Stimulated activated memory B cell treated with anti-CD40 and anti-IgM and Interleukin-4, amounts not matched to agents 10 μg/mL and 1 μg/mL and 100 μg/mL, for 72 hours (primary cell): ENCODE data around the gene SEMA3B.
A peak's percentile ranks its signal among the peaks of the same experiment; 100 is the strongest.
"Not testable (repeated sequence)": the region's sequence is repeated elsewhere in the genome, so short reads cannot be mapped to it uniquely, and the experiment has no call there.

ENCODE experiments used
- ATAC-seq: fragments of 150-1000 bp; cut with Tn5 transposase; 2 replicates; pipeline ENCODE4 v1.10.0; 2021
- H3K27ac Mint-ChIP-seq: one replicate; pipeline ENCODE4 v1.8.0; 2022; ENCODE audit warnings: mild to moderate bottlenecking, mixed read lengths
- H3K27me3 Mint-ChIP-seq: one replicate; pipeline ENCODE4 v1.8.0; 2022; ENCODE audit warnings: mixed read lengths
- H3K36me3 Mint-ChIP-seq: one replicate; pipeline ENCODE4 v1.8.0; 2022; ENCODE audit warnings: mixed read lengths
- H3K4me1 Mint-ChIP-seq: one replicate; pipeline ENCODE4 v1.8.0; 2022; ENCODE audit warnings: mixed read lengths
- H3K4me3 Mint-ChIP-seq: one replicate; pipeline ENCODE4 v1.8.0; 2022; ENCODE audit warnings: mild to moderate bottlenecking, moderate library complexity, mixed read lengths
- H3K9me3 Mint-ChIP-seq: one replicate; pipeline ENCODE4 v1.8.0; 2022; ENCODE audit warnings: mixed read lengths

Gene SEMA3B

DNA sequence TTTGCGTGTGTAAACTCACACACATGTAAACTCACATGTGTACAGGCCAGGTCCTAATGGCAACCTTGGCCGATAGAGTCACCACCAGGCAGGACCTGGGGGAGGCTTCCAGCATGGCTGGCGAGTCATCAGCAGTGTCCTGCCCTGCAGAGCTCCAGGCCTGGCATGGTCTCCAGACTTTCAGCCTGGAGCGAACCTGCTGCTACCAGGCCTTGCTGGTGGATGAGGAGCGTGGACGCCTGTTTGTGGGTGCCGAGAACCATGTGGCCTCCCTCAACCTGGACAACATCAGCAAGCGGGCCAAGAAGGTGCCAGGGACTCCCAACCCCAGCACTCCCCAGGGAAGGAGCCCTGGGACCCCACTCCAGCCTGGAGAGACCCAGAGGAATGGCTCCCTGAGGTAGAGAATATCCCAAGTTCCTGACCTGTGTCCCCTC lies 1.0 kb downstream of the SEMA3B start:
- H3K4me3 Mint-ChIP-seq = no peak overlapping the region
- H3K9me3 Mint-ChIP-seq = no peaks in the 10 kb centered on the region
- peaks cover 22% of the 10 kb centered on the region for H3K27me3 Mint-ChIP-seq

GRCh38 chr3:50270422-50271224 lies 1.7 kb downstream of the SEMA3B start:
- no peaks in the 10 kb centered on the region for H3K36me3 Mint-ChIP-seq
- no peaks in the 10 kb centered on the region for H3K9me3 Mint-ChIP-seq
- peaks cover 29% of the 10 kb centered on the region for H3K27me3 Mint-ChIP-seq
- peaks cover 35% of the 10 kb centered on the region for H3K4me1 Mint-ChIP-seq
- H3K4me3 Mint-ChIP-seq = no peak overlapping the region
- no peak for ATAC-seq
- no peak overlapping the region for H3K27ac Mint-ChIP-seq

More for the DNA sequence above, 1.0 kb downstream of the SEMA3B start:
- ATAC-seq = no peak
- Mint-ChIP-seq H3K36me3 (no peaks in the 10 kb centered on the region), H3K27ac (no peak overlapping the region), H3K4me1 (peaks cover 29% of the 10 kb centered on the region)

- Mint-ChIP-seq H3K9me3 (no peaks in the 10 kb centered on the region), H3K36me3 (no peaks in the 10 kb centered on the region), H3K27me3 (peaks cover 37% of the 10 kb centered on the region), H3K4me3 (no peak overlapping the region), H3K27ac (no peak overlapping the region), H3K4me1 (peaks cover 43% of the 10 kb centered on the region)
- no peak for ATAC-seq
These were observed 2.5 kb downstream of the SEMA3B start for GRCh38 chr3:50271314-50271936.

DNA sequence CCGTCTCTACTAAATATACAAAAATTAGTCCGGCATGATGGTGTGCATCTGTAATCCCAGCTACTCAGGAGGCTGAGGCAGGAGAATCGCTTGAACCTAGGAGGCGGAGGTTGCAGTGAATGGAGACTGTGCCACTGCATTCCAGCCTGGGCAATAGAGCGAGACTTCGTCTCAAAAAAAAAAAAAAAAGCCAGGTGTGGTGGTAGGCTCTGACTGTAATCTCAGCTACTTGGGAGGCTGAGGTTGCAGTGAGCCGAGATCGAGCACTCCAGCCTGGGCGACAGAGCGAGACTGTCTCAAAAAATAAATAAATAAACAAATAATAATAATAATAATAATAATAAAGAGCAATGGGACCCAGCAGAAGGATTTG lies 3.6 kb downstream of the SEMA3B start:
- Mint-ChIP-seq H3K4me1 (peaks cover 43% of the 10 kb centered on the region), H3K27ac (peak overlapping the region; percentile 38), H3K27me3 (peaks cover 43% of the 10 kb centered on the region)
- not testable (repeated sequence) for H3K4me3 Mint-ChIP-seq, H3K36me3 Mint-ChIP-seq, H3K9me3 Mint-ChIP-seq, ATAC-seq

GRCh38 chr3:50272911-50273688 lies 4.2 kb downstream of the SEMA3B start:
- ATAC-seq = peak; percentile 91
- H3K4me1 Mint-ChIP-seq = peaks cover 43% of the 10 kb centered on the region
- H3K27ac Mint-ChIP-seq = peak overlapping the region; percentile 38
- H3K27me3 Mint-ChIP-seq = peaks cover 43% of the 10 kb centered on the region
- H3K4me3 Mint-ChIP-seq = peak overlapping the region; percentile 70
- H3K36me3 Mint-ChIP-seq = no peaks in the 10 kb centered on the region
- no peaks in the 10 kb centered on the region for H3K9me3 Mint-ChIP-seq

DNA sequence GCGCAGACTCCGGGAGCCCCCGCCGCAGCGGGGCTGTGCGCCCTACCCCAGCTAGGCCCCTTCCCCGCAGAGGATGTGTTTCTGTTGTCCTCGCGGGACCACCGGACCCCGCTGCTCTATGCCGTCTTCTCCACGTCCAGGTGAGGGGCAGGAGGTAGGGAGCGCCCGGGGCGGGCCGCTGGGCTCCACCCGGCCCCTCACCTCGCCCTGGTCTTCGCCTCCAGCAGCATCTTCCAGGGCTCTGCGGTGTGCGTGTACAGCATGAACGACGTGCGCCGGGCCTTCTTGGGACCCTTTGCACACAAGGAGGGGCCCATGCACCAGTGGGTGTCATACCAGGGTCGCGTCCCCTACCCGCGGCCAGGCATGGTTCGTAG lies 4.7 kb downstream of the SEMA3B start:
- Mint-ChIP-seq H3K9me3 (no peaks in the 10 kb centered on the region), H3K36me3 (no peaks in the 10 kb centered on the region), H3K4me1 (peaks cover 43% of the 10 kb centered on the region), H3K27ac (no peak overlapping the region), H3K4me3 (no peak overlapping the region), H3K27me3 (peaks cover 43% of the 10 kb centered on the region)
- ATAC-seq = no peak

- H3K9me3 Mint-ChIP-seq = no peaks in the 10 kb centered on the region
- H3K4me3 Mint-ChIP-seq = peak overlapping the region; percentile 45
- peaks cover 43% of the 10 kb centered on the region for H3K27me3 Mint-ChIP-seq
- ATAC-seq = no peak
- peaks cover 43% of the 10 kb centered on the region for H3K4me1 Mint-ChIP-seq
- no peak overlapping the region for H3K27ac Mint-ChIP-seq
- H3K36me3 Mint-ChIP-seq = no peaks in the 10 kb centered on the region
These were observed 5.6 kb downstream of the SEMA3B start for GRCh38 chr3:50274371-50275104.

DNA sequence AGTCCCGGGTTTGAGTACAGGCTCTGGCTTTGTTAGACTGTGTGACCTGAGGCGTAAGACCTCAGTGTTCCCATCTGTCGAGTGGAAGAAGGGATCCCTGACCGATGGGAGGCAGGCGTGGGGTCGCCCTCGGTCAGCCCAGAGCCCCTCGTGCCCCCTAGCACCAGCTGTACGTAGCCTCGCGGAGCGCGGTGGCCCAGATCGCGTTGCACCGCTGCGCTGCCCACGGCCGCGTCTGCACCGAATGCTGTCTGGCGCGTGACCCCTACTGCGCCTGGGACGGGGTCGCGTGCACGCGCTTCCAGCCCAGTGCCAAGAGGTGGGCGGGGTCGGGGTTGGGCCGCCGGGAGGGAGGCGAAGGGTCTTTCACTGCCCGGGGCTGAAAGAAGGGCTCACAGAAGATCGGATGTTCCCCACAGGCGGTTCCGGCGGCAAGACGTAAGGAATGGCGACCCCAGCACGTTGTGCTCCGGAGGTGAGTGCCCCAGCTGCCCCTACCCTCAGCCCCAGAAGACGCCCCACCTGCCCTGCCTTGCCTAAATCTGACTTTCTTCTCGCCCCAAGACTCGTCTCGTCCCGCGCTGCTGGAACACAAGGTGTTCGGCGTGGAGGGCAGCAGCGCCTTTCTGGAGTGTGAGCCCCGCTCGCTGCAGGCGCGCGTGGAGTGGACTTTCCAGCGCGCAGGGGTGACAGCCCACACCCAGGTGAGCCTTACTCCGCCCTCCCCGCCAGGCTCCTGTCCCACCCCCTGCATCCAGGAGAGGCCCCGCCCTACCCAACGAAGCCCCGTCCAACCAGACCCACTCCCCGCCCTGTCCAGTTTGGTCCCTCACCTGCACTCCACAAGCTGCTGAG lies 6.4 kb downstream of the SEMA3B start:
- no peak for ATAC-seq
- Mint-ChIP-seq H3K27ac (no peak overlapping the region), H3K36me3 (no peaks in the 10 kb centered on the region), H3K9me3 (no peaks in the 10 kb centered on the region), H3K27me3 (peaks cover 43% of the 10 kb centered on the region), H3K4me3 (peak overlapping the region; percentile 43), H3K4me1 (peaks cover 43% of the 10 kb centered on the region)

DNA sequence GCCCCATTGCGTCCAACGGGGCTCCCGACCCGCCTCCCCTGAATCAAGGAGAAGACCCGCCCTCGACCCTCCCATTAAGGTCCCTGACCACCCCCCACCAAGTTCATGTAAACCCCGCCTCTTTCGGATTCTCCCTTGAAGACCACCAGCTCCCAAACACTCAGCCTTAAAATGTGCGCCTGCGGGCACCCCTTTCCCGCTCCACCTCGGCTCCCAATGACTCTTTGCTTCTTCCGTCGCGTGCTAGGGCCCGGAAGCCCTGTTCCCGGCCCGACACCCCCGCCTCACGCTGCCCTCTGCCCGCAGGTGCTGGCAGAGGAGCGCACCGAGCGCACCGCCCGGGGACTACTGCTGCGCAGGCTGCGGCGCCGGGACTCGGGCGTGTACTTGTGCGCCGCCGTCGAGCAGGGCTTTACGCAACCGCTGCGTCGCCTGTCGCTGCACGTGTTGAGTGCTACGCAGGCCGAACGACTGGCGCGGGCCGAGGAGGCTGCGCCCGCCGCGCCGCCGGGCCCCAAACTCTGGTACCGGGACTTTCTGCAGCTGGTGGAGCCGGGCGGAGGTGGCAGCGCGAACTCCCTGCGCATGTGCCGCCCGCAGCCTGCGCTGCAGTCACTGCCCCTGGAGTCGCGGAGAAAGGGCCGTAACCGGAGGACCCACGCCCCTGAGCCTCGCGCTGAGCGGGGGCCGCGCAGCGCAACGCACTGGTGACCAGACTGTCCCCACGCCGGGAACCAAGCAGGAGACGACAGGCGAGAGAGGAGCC lies 7.2 kb downstream of the SEMA3B start:
- ATAC-seq = no peak
- peaks cover 43% of the 10 kb centered on the region for H3K4me1 Mint-ChIP-seq
- no peaks in the 10 kb centered on the region for H3K36me3 Mint-ChIP-seq
- no peaks in the 10 kb centered on the region for H3K9me3 Mint-ChIP-seq
- peak overlapping the region; percentile 43 for H3K4me3 Mint-ChIP-seq
- H3K27ac Mint-ChIP-seq = no peak overlapping the region
- H3K27me3 Mint-ChIP-seq = peaks cover 43% of the 10 kb centered on the region

GRCh38 chr3:50276762-50277101 lies 7.8 kb downstream of the SEMA3B start:
- H3K36me3 Mint-ChIP-seq = no peaks in the 10 kb centered on the region

DNA sequence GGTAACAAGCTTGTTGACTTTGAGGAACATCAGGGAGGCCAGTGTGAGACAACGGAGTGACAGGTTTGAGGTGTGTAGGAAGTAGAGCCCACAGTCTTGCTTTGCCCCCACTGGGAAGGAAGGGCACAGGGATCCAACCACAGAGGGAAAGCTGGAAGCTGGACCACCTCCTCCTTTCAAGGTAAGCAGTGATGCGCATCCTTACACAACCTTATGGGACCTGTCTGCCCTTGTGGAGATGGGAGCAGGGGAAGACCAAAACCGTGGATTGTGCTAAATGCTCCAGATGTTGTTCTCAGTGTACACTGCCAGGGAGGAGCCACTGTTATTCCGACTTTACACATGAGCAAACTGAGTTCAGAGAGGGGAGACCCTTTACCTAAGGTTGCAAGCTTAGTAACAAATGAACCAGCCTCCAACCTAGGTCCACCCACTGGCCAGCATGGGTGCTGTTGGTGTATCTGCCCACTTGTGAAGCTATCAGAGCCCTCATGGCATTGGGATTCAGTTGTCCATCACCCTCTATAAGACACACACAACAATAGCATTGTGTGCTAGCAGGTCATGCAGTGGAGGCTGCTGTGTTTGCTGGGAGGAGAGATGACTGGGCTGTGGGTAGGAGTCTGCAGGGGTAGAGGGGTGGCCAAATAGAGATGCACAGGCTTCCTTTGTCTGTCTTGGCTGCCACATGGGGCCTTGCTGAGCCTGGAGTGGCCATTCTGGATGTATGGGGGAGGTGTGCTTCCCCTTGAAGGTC lies 9.4 kb downstream of the SEMA3B start:
- peaks cover 28% of the 10 kb centered on the region for H3K4me1 Mint-ChIP-seq
- no peaks in the 10 kb centered on the region for H3K9me3 Mint-ChIP-seq
- ATAC-seq = no peak
- H3K4me3 Mint-ChIP-seq = no peak overlapping the region
- H3K36me3 Mint-ChIP-seq = no peaks in the 10 kb centered on the region
- peaks cover 36% of the 10 kb centered on the region for H3K27me3 Mint-ChIP-seq
- H3K27ac Mint-ChIP-seq = no peak overlapping the region

More at GRCh38 chr3:50276762-50277101, 7.8 kb downstream of the SEMA3B start:
- H3K9me3 Mint-ChIP-seq = no peaks in the 10 kb centered on the region
- H3K4me3 Mint-ChIP-seq = no peak overlapping the region
- peaks cover 38% of the 10 kb centered on the region for H3K4me1 Mint-ChIP-seq
- ATAC-seq = no peak
- H3K27me3 Mint-ChIP-seq = peaks cover 43% of the 10 kb centered on the region
- no peak overlapping the region for H3K27ac Mint-ChIP-seq

DNA sequence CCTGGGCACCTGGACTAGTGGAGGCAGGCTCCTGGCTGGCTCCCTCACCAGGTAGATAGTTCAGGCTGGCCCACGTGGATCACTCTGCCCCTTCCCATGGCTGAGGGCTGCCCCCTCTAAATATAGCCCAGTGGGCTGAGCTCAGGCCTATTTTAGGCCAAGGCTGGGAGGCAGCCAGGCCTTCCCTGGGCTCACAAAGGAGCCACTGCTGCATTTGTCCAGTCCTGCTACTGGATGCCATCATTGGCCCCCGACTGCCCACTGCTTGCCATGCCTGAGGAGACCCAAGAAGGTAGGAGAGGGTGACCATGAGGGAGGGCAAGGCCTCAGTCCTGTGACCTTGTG lies 9.9 kb downstream of the SEMA3B start, which contains the start of gene LSMEM2:
Gene LSMEM2, plus strand, starts transcription at position 208 of the 345 bp plus-strand sequence. Its CDS starts 27 bp downstream, at position 235.
- H3K9me3 Mint-ChIP-seq = no peaks in the 10 kb centered on the region
- H3K27me3 Mint-ChIP-seq = peaks cover 32% of the 10 kb centered on the region
- ATAC-seq = no peak
- no peak within 1 kb of the TSS for H3K4me3 Mint-ChIP-seq
- no peak within 1 kb of the TSS for H3K27ac Mint-ChIP-seq
- H3K36me3 Mint-ChIP-seq = no peaks in the 10 kb centered on the region
- H3K4me1 Mint-ChIP-seq = peaks cover 25% of the 10 kb centered on the region
